ENCODE results near the gene MACROD2.
"Not testable (repeated sequence)": the region's sequence is repeated elsewhere in the genome, so short reads cannot be mapped to it uniquely, and the experiment has no call there.

Gene MACROD2

GRCh38 chr20:14966203-14966602 is 970.9 kb downstream of the MACROD2 start:
- H3K27me3 Mint-ChIP-seq = no peaks in the 10 kb centered on the region
- H3K4me3 Mint-ChIP-seq = no peak overlapping the region
- CTCF ChIA-PET = no interaction called here
- H3K27ac Mint-ChIP-seq = no peak overlapping the region
- H3K9me3 Mint-ChIP-seq = peaks cover 8% of the 10 kb centered on the region
- no peaks in the 10 kb centered on the region for H3K36me3 Mint-ChIP-seq
- H3K4me1 Mint-ChIP-seq = no peaks in the 10 kb centered on the region
- no peak for DNase-seq

- Mint-ChIP-seq H3K9me3 (peaks cover 8% of the 10 kb centered on the region), H3K4me3 (no peak overlapping the region), H3K36me3 (no peaks in the 10 kb centered on the region), H3K27ac (no peak overlapping the region), H3K4me1 (no peaks in the 10 kb centered on the region), H3K27me3 (no peaks in the 10 kb centered on the region)
- no peak for DNase-seq
- CTCF ChIA-PET = no interaction called here
Observed at GRCh38 chr20:14966808-14967207, 971.5 kb downstream of the MACROD2 start.

- no peaks in the 10 kb centered on the region for H3K4me1 Mint-ChIP-seq
- no peaks in the 10 kb centered on the region for H3K36me3 Mint-ChIP-seq
- H3K27ac Mint-ChIP-seq = no peak overlapping the region
- CTCF ChIA-PET = no interaction called here
- H3K9me3 Mint-ChIP-seq = peaks cover 20% of the 10 kb centered on the region
- no peak overlapping the region for H3K4me3 Mint-ChIP-seq
- no peak for DNase-seq
- no peaks in the 10 kb centered on the region for H3K27me3 Mint-ChIP-seq
Observed at GRCh38 chr20:14972256-14972655, 976.9 kb downstream of the MACROD2 start.

GRCh38 chr20:14972690-14973089 is 977.4 kb downstream of the MACROD2 start:
- Mint-ChIP-seq H3K9me3 (peaks cover 20% of the 10 kb centered on the region), H3K4me1 (no peaks in the 10 kb centered on the region), H3K36me3 (no peaks in the 10 kb centered on the region), H3K27ac (no peak overlapping the region), H3K4me3 (no peak overlapping the region), H3K27me3 (no peaks in the 10 kb centered on the region)
- CTCF ChIA-PET = no interaction called here
- DNase-seq = no peak

GRCh38 chr20:14979453-14979986 is 984.2 kb downstream of the MACROD2 start:
- H3K4me3 Mint-ChIP-seq = no peak overlapping the region
- DNase-seq = no peak
- H3K27me3 Mint-ChIP-seq = no peaks in the 10 kb centered on the region
- CTCF ChIA-PET = no interaction called here
- peaks cover 38% of the 10 kb centered on the region for H3K9me3 Mint-ChIP-seq
- no peaks in the 10 kb centered on the region for H3K4me1 Mint-ChIP-seq
- no peak overlapping the region for H3K27ac Mint-ChIP-seq
- no peaks in the 10 kb centered on the region for H3K36me3 Mint-ChIP-seq

- H3K27ac Mint-ChIP-seq, H3K4me3 Mint-ChIP-seq, H3K36me3 Mint-ChIP-seq, H3K27me3 Mint-ChIP-seq, DNase-seq, CTCF ChIA-PET, H3K4me1 Mint-ChIP-seq: not testable (repeated sequence)
- peaks cover 31% of the 10 kb centered on the region for H3K9me3 Mint-ChIP-seq
Observed at GRCh38 chr20:14981486-14981885, 986.2 kb downstream of the MACROD2 start.

- CTCF ChIA-PET, H3K36me3 Mint-ChIP-seq, DNase-seq, H3K4me1 Mint-ChIP-seq, H3K27me3 Mint-ChIP-seq, H3K4me3 Mint-ChIP-seq, H3K27ac Mint-ChIP-seq: not testable (repeated sequence)
- peaks cover 31% of the 10 kb centered on the region for H3K9me3 Mint-ChIP-seq
Observed at GRCh38 chr20:14982324-14982723, 987.0 kb downstream of the MACROD2 start.

GRCh38 chr20:14984305-14984704 is 989.0 kb downstream of the MACROD2 start:
- DNase-seq = no peak
- Mint-ChIP-seq H3K4me3 (no peak overlapping the region), H3K9me3 (peaks cover 32% of the 10 kb centered on the region), H3K27ac (no peak overlapping the region), H3K36me3 (no peaks in the 10 kb centered on the region), H3K4me1 (no peaks in the 10 kb centered on the region), H3K27me3 (no peaks in the 10 kb centered on the region)
- CTCF ChIA-PET = no interaction called here

- Mint-ChIP-seq H3K4me1 (no peaks in the 10 kb centered on the region), H3K27ac (no peak overlapping the region), H3K9me3 (peaks cover 32% of the 10 kb centered on the region), H3K4me3 (no peak overlapping the region), H3K27me3 (no peaks in the 10 kb centered on the region), H3K36me3 (no peaks in the 10 kb centered on the region)
- no peak for DNase-seq
- CTCF ChIA-PET = no interaction called here
Observed at GRCh38 chr20:14984768-14985622, 989.7 kb downstream of the MACROD2 start.

GRCh38 chr20:14986026-14986655 is 990.8 kb downstream of the MACROD2 start:
- CTCF ChIA-PET = no interaction called here
- no peak overlapping the region for H3K4me3 Mint-ChIP-seq

GRCh38 chr20:14986656-14987055 is 991.3 kb downstream of the MACROD2 start:
- no peak overlapping the region for H3K4me3 Mint-ChIP-seq
- peaks cover 24% of the 10 kb centered on the region for H3K9me3 Mint-ChIP-seq
- H3K4me1 Mint-ChIP-seq = no peaks in the 10 kb centered on the region
- no peak for DNase-seq
- H3K36me3 Mint-ChIP-seq = no peaks in the 10 kb centered on the region
- no peaks in the 10 kb centered on the region for H3K27me3 Mint-ChIP-seq
- H3K27ac Mint-ChIP-seq = no peak overlapping the region
- CTCF ChIA-PET = no interaction called here

More at GRCh38 chr20:14986026-14986655, 990.8 kb downstream of the MACROD2 start:
- Mint-ChIP-seq H3K27ac (no peak overlapping the region), H3K4me1 (no peaks in the 10 kb centered on the region), H3K36me3 (no peaks in the 10 kb centered on the region), H3K27me3 (no peaks in the 10 kb centered on the region), H3K9me3 (peaks cover 29% of the 10 kb centered on the region)
- DNase-seq = no peak

- H3K9me3 Mint-ChIP-seq = peaks cover 4% of the 10 kb centered on the region
- H3K27me3 Mint-ChIP-seq = no peaks in the 10 kb centered on the region
- H3K4me1 Mint-ChIP-seq = no peaks in the 10 kb centered on the region
- CTCF ChIA-PET = no interaction called here
- H3K4me3 Mint-ChIP-seq = no peak overlapping the region
- H3K36me3 Mint-ChIP-seq = no peaks in the 10 kb centered on the region
- no peak overlapping the region for H3K27ac Mint-ChIP-seq
- no peak for DNase-seq
Observed at GRCh38 chr20:14989535-14990290, 994.4 kb downstream of the MACROD2 start.

GRCh38 chr20:14991023-14991422 is 995.7 kb downstream of the MACROD2 start:
- Mint-ChIP-seq H3K4me1 (no peaks in the 10 kb centered on the region), H3K4me3 (no peak overlapping the region), H3K27me3 (no peaks in the 10 kb centered on the region), H3K36me3 (no peaks in the 10 kb centered on the region), H3K27ac (no peak overlapping the region), H3K9me3 (peaks cover 4% of the 10 kb centered on the region)
- CTCF ChIA-PET = no interaction called here
- no peak for DNase-seq

- Mint-ChIP-seq H3K4me1 (no peaks in the 10 kb centered on the region), H3K27ac (no peak overlapping the region), H3K4me3 (no peak overlapping the region), H3K27me3 (no peaks in the 10 kb centered on the region), H3K9me3 (peaks cover 4% of the 10 kb centered on the region), H3K36me3 (no peaks in the 10 kb centered on the region)
- DNase-seq = no peak
- CTCF ChIA-PET = no interaction called here
Observed at GRCh38 chr20:14992153-14992552, 996.8 kb downstream of the MACROD2 start.

Measured in activated naive CD4-positive, alpha-beta T cell treated with anti-CD3 and anti-CD28 coated beads, Interleukin-2, amount 10 ng/mL, durations not matched to agents 7 days and 5 days (primary cell).